Activated CD4-positive, alpha-beta T cell treated with anti-CD3 and anti-CD28 coated beads, Interleukin-2, amount 10 ng/mL, durations not matched to agents 24 days and 14 days (primary cell): ENCODE results near the gene FAM174B. TPM values are rescaled to one million over a fixed set of nuclear protein-coding genes. Genes with fewer than 3 reads are reported as not detected.

ENCODE experiments used
- DNase-seq: peaks from one replicate; pipeline ENCODE4 v3.0.0; 2022
- H3K27ac Mint-ChIP-seq: one replicate; pipeline ENCODE4 v1.8.0; 2022; ENCODE audit warnings: mild to moderate bottlenecking, mixed read lengths
- H3K27me3 Mint-ChIP-seq: one replicate; pipeline ENCODE4 v1.8.0; 2022; ENCODE audit warnings: mixed read lengths
- H3K36me3 Mint-ChIP-seq: one replicate; pipeline ENCODE4 v1.8.0; 2022; ENCODE audit warnings: low read depth, mild to moderate bottlenecking, mixed read lengths
- H3K4me1 Mint-ChIP-seq: one replicate; pipeline ENCODE4 v1.8.0; 2021; ENCODE audit warnings: mixed read lengths
- H3K4me3 Mint-ChIP-seq: one replicate; pipeline ENCODE4 v1.8.0; 2022; ENCODE audit warnings: mild to moderate bottlenecking, moderate library complexity, mixed read lengths
- H3K9me3 Mint-ChIP-seq: one replicate; pipeline ENCODE4 v1.8.0; 2021; ENCODE audit warnings: mixed read lengths
- intact Hi-C: fragments of 100-400 bp; cut with micrococcal nuclease; formaldehyde crosslinking; loops from one replicate; pipeline ENCODE4 v1.15.1; 2023
- total RNA-seq: library from RNA; stranded (reverse); gene quantifications from 2 replicates; pipeline ENCODE4 v1.2.3, GENCODE V29; 2022

The FAM174B gene
- 1.9 and 3.0 TPM in 2 replicates for total RNA-seq

- Mint-ChIP-seq H3K4me3 (peak within 1 kb of the TSS; percentile 61), H3K27me3 (peaks cover 38% of the 10 kb centered on the region), H3K9me3 (peaks cover 3% of the 10 kb centered on the region), H3K4me1 (peaks cover 4% of the 10 kb centered on the region), H3K36me3 (no peaks in the 10 kb centered on the region), H3K27ac (no peak within 1 kb of the TSS)
- intact Hi-C loops: no loop called here
- DNase-seq: peak; percentile 68
Measured at GRCh38 chr15:92655178-92655995, at the start of gene FAM174B. Gene FAM174B (minus strand): TSS chr15:92655775.

GRCh38 chr15:92696096-92696495, 40.5 kb upstream of the FAM174B start:
- H3K4me3 Mint-ChIP-seq: no peak overlapping the region
- H3K4me1 Mint-ChIP-seq: no peaks in the 10 kb centered on the region
- no peaks in the 10 kb centered on the region for H3K36me3 Mint-ChIP-seq
- no peak overlapping the region for H3K27ac Mint-ChIP-seq
- peaks cover 2% of the 10 kb centered on the region for H3K9me3 Mint-ChIP-seq
- no peak for DNase-seq
- H3K27me3 Mint-ChIP-seq: peaks cover 10% of the 10 kb centered on the region
- intact Hi-C loops: no loop called here

- Mint-ChIP-seq H3K4me3 (no peak overlapping the region), H3K36me3 (no peaks in the 10 kb centered on the region), H3K27ac (no peak overlapping the region), H3K9me3 (peaks cover 16% of the 10 kb centered on the region), H3K27me3 (peaks cover 14% of the 10 kb centered on the region), H3K4me1 (no peaks in the 10 kb centered on the region)
- intact Hi-C loops: no loop called here
- no peak for DNase-seq
Measured at GRCh38 chr15:92693691-92694331, 38.2 kb upstream of the FAM174B start.

GRCh38 chr15:92690395-92690794, 34.8 kb upstream of the FAM174B start:
- peaks cover 16% of the 10 kb centered on the region for H3K9me3 Mint-ChIP-seq
- no peaks in the 10 kb centered on the region for H3K36me3 Mint-ChIP-seq
- peaks cover 19% of the 10 kb centered on the region for H3K27me3 Mint-ChIP-seq
- no peak overlapping the region for H3K4me3 Mint-ChIP-seq
- no peaks in the 10 kb centered on the region for H3K4me1 Mint-ChIP-seq
- DNase-seq: no peak
- intact Hi-C loops: no loop called here
- H3K27ac Mint-ChIP-seq: no peak overlapping the region

GRCh38 chr15:92687746-92688145, 32.2 kb upstream of the FAM174B start:
- Mint-ChIP-seq H3K9me3 (peaks cover 16% of the 10 kb centered on the region), H3K4me3 (no peak overlapping the region), H3K27ac (no peak overlapping the region), H3K4me1 (peaks cover 2% of the 10 kb centered on the region), H3K27me3 (peaks cover 21% of the 10 kb centered on the region), H3K36me3 (no peaks in the 10 kb centered on the region)
- intact Hi-C loops: no loop called here
- DNase-seq: no peak

GRCh38 chr15:92687195-92687602, 31.6 kb upstream of the FAM174B start:
- Mint-ChIP-seq H3K4me3 (no peak overlapping the region), H3K27ac (no peak overlapping the region), H3K27me3 (peaks cover 21% of the 10 kb centered on the region), H3K36me3 (no peaks in the 10 kb centered on the region), H3K9me3 (peaks cover 16% of the 10 kb centered on the region), H3K4me1 (peaks cover 2% of the 10 kb centered on the region)
- DNase-seq: no peak
- intact Hi-C loops: no loop called here

- H3K27ac Mint-ChIP-seq: no peak overlapping the region
- H3K36me3 Mint-ChIP-seq: no peaks in the 10 kb centered on the region
- H3K4me3 Mint-ChIP-seq: no peak overlapping the region
- no peaks in the 10 kb centered on the region for H3K9me3 Mint-ChIP-seq
- no peak for DNase-seq
- intact Hi-C loops: no loop called here
- peaks cover 23% of the 10 kb centered on the region for H3K27me3 Mint-ChIP-seq
- peaks cover 2% of the 10 kb centered on the region for H3K4me1 Mint-ChIP-seq
Measured at GRCh38 chr15:92683511-92683834, 27.9 kb upstream of the FAM174B start.

- no peak for DNase-seq
- H3K36me3 Mint-ChIP-seq: no peaks in the 10 kb centered on the region
- no peak overlapping the region for H3K27ac Mint-ChIP-seq
- intact Hi-C loops: no loop called here
- H3K9me3 Mint-ChIP-seq: no peaks in the 10 kb centered on the region
- peaks cover 28% of the 10 kb centered on the region for H3K27me3 Mint-ChIP-seq
- no peak overlapping the region for H3K4me3 Mint-ChIP-seq
- H3K4me1 Mint-ChIP-seq: peaks cover 2% of the 10 kb centered on the region
Measured at GRCh38 chr15:92682741-92683510, 27.4 kb upstream of the FAM174B start.

- H3K4me3 Mint-ChIP-seq: no peak overlapping the region
- H3K27ac Mint-ChIP-seq: no peak overlapping the region
- H3K36me3 Mint-ChIP-seq: no peaks in the 10 kb centered on the region
- H3K4me1 Mint-ChIP-seq: peaks cover 2% of the 10 kb centered on the region
- intact Hi-C loops: no loop called here
- no peaks in the 10 kb centered on the region for H3K9me3 Mint-ChIP-seq
- no peak for DNase-seq
- H3K27me3 Mint-ChIP-seq: peaks cover 22% of the 10 kb centered on the region
Measured at GRCh38 chr15:92681141-92681631, 25.6 kb upstream of the FAM174B start.

GRCh38 chr15:92677999-92678398, 22.4 kb upstream of the FAM174B start:
- no peaks in the 10 kb centered on the region for H3K9me3 Mint-ChIP-seq
- no peak overlapping the region for H3K4me3 Mint-ChIP-seq
- H3K27ac Mint-ChIP-seq: no peak overlapping the region
- H3K36me3 Mint-ChIP-seq: no peaks in the 10 kb centered on the region
- H3K4me1 Mint-ChIP-seq: peaks cover 1% of the 10 kb centered on the region
- intact Hi-C loops: no loop called here
- peaks cover 19% of the 10 kb centered on the region for H3K27me3 Mint-ChIP-seq
- DNase-seq: no peak

GRCh38 chr15:92676561-92676960, 21.0 kb upstream of the FAM174B start:
- Mint-ChIP-seq H3K4me1 (no peaks in the 10 kb centered on the region), H3K9me3 (no peaks in the 10 kb centered on the region), H3K36me3 (no peaks in the 10 kb centered on the region), H3K27ac (no peak overlapping the region), H3K4me3 (no peak overlapping the region), H3K27me3 (peaks cover 18% of the 10 kb centered on the region)
- intact Hi-C loops: no loop called here
- no peak for DNase-seq

- H3K4me3 Mint-ChIP-seq: no peak overlapping the region
- intact Hi-C loops: no loop called here
- no peak for DNase-seq
- H3K36me3 Mint-ChIP-seq: no peaks in the 10 kb centered on the region
- no peaks in the 10 kb centered on the region for H3K4me1 Mint-ChIP-seq
- no peak overlapping the region for H3K27ac Mint-ChIP-seq
- no peaks in the 10 kb centered on the region for H3K9me3 Mint-ChIP-seq
- H3K27me3 Mint-ChIP-seq: peaks cover 23% of the 10 kb centered on the region
Measured at GRCh38 chr15:92675485-92675884, 19.9 kb upstream of the FAM174B start.

- H3K9me3 Mint-ChIP-seq: no peaks in the 10 kb centered on the region
- no peak overlapping the region for H3K4me3 Mint-ChIP-seq
- H3K4me1 Mint-ChIP-seq: no peaks in the 10 kb centered on the region
- no peaks in the 10 kb centered on the region for H3K36me3 Mint-ChIP-seq
- H3K27me3 Mint-ChIP-seq: peaks cover 22% of the 10 kb centered on the region
- no peak for DNase-seq
- no peak overlapping the region for H3K27ac Mint-ChIP-seq
- intact Hi-C loops: no loop called here
Measured at GRCh38 chr15:92674347-92674746, 18.8 kb upstream of the FAM174B start.

- Mint-ChIP-seq H3K36me3 (no peaks in the 10 kb centered on the region), H3K27me3 (peaks cover 12% of the 10 kb centered on the region), H3K27ac (no peak overlapping the region), H3K4me1 (no peaks in the 10 kb centered on the region), H3K4me3 (no peak overlapping the region), H3K9me3 (no peaks in the 10 kb centered on the region)
- intact Hi-C loops: no loop called here
- DNase-seq: no peak
Measured at GRCh38 chr15:92672102-92672501, 16.5 kb upstream of the FAM174B start.
